HCT116 (cell line): ENCODE data around the gene PPP1R12C. TPM values are rescaled to one million over a fixed set of nuclear protein-coding genes. Genes with fewer than 3 reads are reported as not detected.

ENCODE experiments used
- ATAC-seq: fragments of 200-7000 bp; cut with Tn5 transposase; 2 replicates; pipeline ENCODE4 v1.9.1; 2020; ENCODE audit warnings: mild to moderate bottlenecking, moderate library complexity
- BruUV-seq: library from RNA; stranded (reverse); fragments of 400-500 nt; replicated peaks from 2 replicates; lab custom pipeline; 2021; lab: Mats Ljungman, UMichigan
- CTCF ChIA-PET: fragments of 300-600 bp; sonication (Branson Sonifier 250); formaldehyde crosslinking; loops from one replicate; lab custom pipeline; 2021; ENCODE audit warnings: antibody characterized with exemption; lab: Charles Lee
- POLR2A ChIA-PET: fragments of 300-600, 350-600 bp; sonication (Branson Sonifier 250); formaldehyde crosslinking; loops from one replicate; lab custom pipeline; 2021; ENCODE audit warnings: antibody characterized with exemption; lab: Charles Lee
- RAD21 ChIA-PET, 2 experiments: fragments of 300-600 bp; sonication (Branson Sonifier 250); formaldehyde crosslinking; loops; one replicate each; lab custom pipeline; 2023; ENCODE audit warnings: low total read pairs in 2 of 2; ENCODE audit not compliant: uncharacterized antibody in 2 of 2, unreplicated experiment in 2 of 2, low non-redundant PET in 1 of 2; lab: Charles Lee
- DNase-seq: peaks from one replicate; pipeline ENCODE4 v3.0.0-alpha.2; 2010; ENCODE audit warnings: low read depth, low spot score
- H2AFZ ChIP-seq: fragments of 200-600 bp; shearing (Covaris generic), sonication (generic); 2 replicates; pipeline ENCODE4 v1.6.1; 2017; ENCODE audit warnings: low read depth, mixed run types, mixed read lengths, antibody characterized with exemption, low read length; ENCODE audit not compliant: poor library complexity, severe bottlenecking
- H3K27ac ChIP-seq: 2 replicates; pipeline ENCODE4 v1.5.1; 2012; ENCODE audit warnings: low read depth, low read length
- H3K27me3 ChIP-seq: fragments of 200-600 bp; sonication (generic); 2 replicates; pipeline ENCODE4 v1.6.1; 2016; ENCODE audit warnings: mixed run types, low read length, mixed read lengths; ENCODE audit not compliant: insufficient read depth
- H3K36me3 ChIP-seq, 2 experiments: fragments of 200-500 bp in 1 of 2; fragments of 200-600 bp in 1 of 2; sonication (Bioruptor generic) in 1 of 2; sonication (generic) in 1 of 2; 2 replicates each; pipeline versions ENCODE4 v1.5.1 to v1.6.1; 2014 to 2016; ENCODE audit warnings: low read length in 2 of 2, inconsistent platforms in 1 of 2, mixed read lengths in 1 of 2, mixed run types in 1 of 2; ENCODE audit not compliant: insufficient read depth in 2 of 2, control insufficient read depth in 1 of 2
- H3K4me1 ChIP-seq, 2 experiments: fragments of 200-600 bp in 1 of 2; sonication (generic) in 1 of 2; 2 replicates each; pipeline versions ENCODE4 v1.5.1 to v1.6.1; 2012 to 2017; ENCODE audit warnings: low read length in 2 of 2, inconsistent platforms in 1 of 2, mild to moderate bottlenecking in 1 of 2, mixed read lengths in 1 of 2, mixed run types in 1 of 2, moderate library complexity in 1 of 2; ENCODE audit not compliant: insufficient read depth in 2 of 2, control insufficient read depth in 1 of 2
- H3K4me2 ChIP-seq: fragments of 200-600 bp; sonication (generic); 2 replicates; pipeline ENCODE4 v1.6.1; 2017; ENCODE audit warnings: mixed run types, low read length, mixed read lengths
- H3K4me3 ChIP-seq, 2 experiments: fragments of 200-600 bp in 1 of 2; sonication (generic) in 1 of 2; replicated peaks in 1 of 2; 2 replicates each; pipeline ENCODE4 v1.5.1; 2011 to 2016; ENCODE audit warnings: low read length in 2 of 2, control low read depth in 1 of 2, low read depth in 1 of 2, mild to moderate bottlenecking in 1 of 2, mixed read lengths in 1 of 2, mixed run types in 1 of 2
- H3K79me2 ChIP-seq: fragments of 200-600 bp; sonication (generic); 2 replicates; pipeline ENCODE4 v1.6.1; 2017; ENCODE audit warnings: mild to moderate bottlenecking, mixed run types, low read length, moderate library complexity, mixed read lengths; ENCODE audit not compliant: insufficient read depth
- H3K9ac ChIP-seq: fragments of 200-600 bp; sonication (generic); 2 replicates; pipeline ENCODE4 v1.6.1; 2016; ENCODE audit warnings: low read length, mixed read lengths
- H3K9me2 ChIP-seq: fragments of 200-600 bp; sonication (generic), shearing (Covaris generic); 2 replicates; pipeline ENCODE4 v1.6.1; 2017; ENCODE audit warnings: mixed run types, mild to moderate bottlenecking, moderate library complexity; ENCODE audit not compliant: insufficient read depth
- H3K9me3 ChIP-seq, 2 experiments: fragments of 200-500 bp in 1 of 2; fragments of 200-600 bp in 1 of 2; sonication (Bioruptor generic) in 1 of 2; sonication (generic) in 1 of 2; 2 replicates each; pipeline ENCODE4 v1.6.1; 2014 to 2017; ENCODE audit warnings: low read length in 2 of 2, mixed read lengths in 2 of 2, inconsistent platforms in 1 of 2, low read depth in 1 of 2, mild to moderate bottlenecking in 1 of 2, mixed run types in 1 of 2, moderate library complexity in 1 of 2; ENCODE audit not compliant: control insufficient read depth in 1 of 2, insufficient read depth in 1 of 2
- H4K20me1 ChIP-seq: fragments of 200-600 bp; sonication (generic), shearing (Covaris generic); 2 replicates; pipeline ENCODE4 v1.6.1; 2017; ENCODE audit warnings: mixed run types, mild to moderate bottlenecking, moderate library complexity; ENCODE audit not compliant: insufficient read depth
- EZH2 ChIP-seq: fragments of 200-600 bp; sonication (generic); IDR thresholded peaks from 2 replicates; pipeline ENCODE4 v1.6.1; 2017; ENCODE audit warnings: antibody characterized with exemption, mixed run types
- EZH2phosphoT487 ChIP-seq: fragments of 200-600 bp; IDR thresholded peaks from 2 replicates; pipeline ENCODE4 v1.6.1; 2018; ENCODE audit warnings: antibody characterized with exemption, borderline replicate concordance
- POLR2A ChIP-seq: IDR thresholded peaks from 2 replicates; pipeline ENCODE4 v1.7.0; 2011; ENCODE audit warnings: borderline replicate concordance; ENCODE audit not compliant: insufficient read depth, insufficient read length; ENCODE audit errors: extremely low read depth
- POLR2AphosphoS5 ChIP-seq: IDR thresholded peaks from 2 replicates; pipeline ENCODE4 v1.6.1; 2011; ENCODE audit warnings: mild to moderate bottlenecking, low read depth, low read length, moderate library complexity
- RAD21 ChIP-seq: IDR thresholded peaks from 2 replicates; pipeline ENCODE4 v1.6.1; 2012; ENCODE audit warnings: low read depth, mild to moderate bottlenecking
- SP1 ChIP-seq: IDR thresholded peaks from 2 replicates; pipeline ENCODE4 v1.6.1; 2012; ENCODE audit warnings: low read depth
- TCF7L2 ChIP-seq: IDR thresholded peaks from 2 replicates; pipeline ENCODE4 v1.7.0; 2011; ENCODE audit warnings: borderline replicate concordance, inconsistent platforms; ENCODE audit not compliant: insufficient read depth, insufficient read length; ENCODE audit errors: extremely low read depth
- YY1 ChIP-seq: IDR thresholded peaks from 2 replicates; pipeline ENCODE4 v1.6.1; 2011; ENCODE audit warnings: low read length, low read depth, moderate library complexity, mild to moderate bottlenecking; ENCODE audit not compliant: insufficient replicate concordance; ENCODE audit errors: extremely low read depth
- ZNF274 ChIP-seq: fragments of 200-500 bp; sonication (Bioruptor generic); IDR thresholded peaks from 2 replicates; pipeline ENCODE4 v1.6.1; 2014; ENCODE audit warnings: mild to moderate bottlenecking, low read depth, low read length, inconsistent platforms
- intact Hi-C: fragments of 100-400 bp; cut with micrococcal nuclease; formaldehyde crosslinking; loops from 2 replicates; pipeline ENCODE4 v1.10.0; 2022
- total RNA-seq: library from RNA; stranded (reverse); gene quantifications from one replicate; pipeline ENCODE4 v1.2.1, GENCODE V29; 2021; ENCODE audit not compliant: unreplicated experiment
- TF ChIP-seq, protein P1 (sequence below): IDR thresholded peaks from 2 replicates; pipeline ENCODE4 v1.6.1; 2011; ENCODE audit warnings: mild to moderate bottlenecking, low read length, moderate library complexity; ENCODE audit not compliant: insufficient replicate concordance; ENCODE audit errors: extremely low read depth
- TF ChIP-seq, protein P2 (sequence below): IDR thresholded peaks from 2 replicates; pipeline ENCODE4 v1.6.1; 2012; ENCODE audit warnings: low read depth

PPP1R12C gene
- total RNA-seq, 1 experiment from 2014 or later = 83.2 TPM

DNA sequence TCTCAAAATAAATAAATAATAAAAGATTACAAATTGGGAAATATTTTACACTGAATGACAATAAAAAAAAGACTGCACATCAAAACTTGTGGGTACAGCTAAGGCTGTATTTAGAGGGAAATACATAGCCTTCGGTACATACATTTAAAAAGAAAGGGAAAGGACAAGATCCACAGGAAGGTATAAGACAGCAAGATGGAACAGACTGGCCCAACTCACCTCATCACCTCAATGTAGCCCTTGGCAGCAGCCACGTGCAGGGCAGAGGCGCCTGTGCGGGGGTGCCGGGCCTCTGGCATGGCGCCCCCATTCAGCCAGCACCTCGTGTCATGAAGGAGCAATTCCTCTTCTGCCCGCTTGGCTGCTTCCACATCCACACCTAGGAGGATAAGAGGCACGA, 14.2 kb downstream of the PPP1R12C start:
- no peak overlapping the region for H2AFZ ChIP-seq
- no peaks in the 10 kb centered on the region for H3K27me3 ChIP-seq
- peaks cover 4 to 12% of the 10 kb centered on the region in 2 experiments; a peak in 3 of 4 replicates for H3K36me3 ChIP-seq
- no peaks in the 10 kb centered on the region for H3K9me3 ChIP-seq
- no peak overlapping the region for H3K9ac ChIP-seq
- no TSS peak for BruUV-seq
- ChIA-PET CTCF (no interaction called here), POLR2A (no interaction called here)
- DNase-seq = no peak
- no peaks in the 10 kb centered on the region for H3K4me1 ChIP-seq
- H3K9me2 ChIP-seq = no peaks in the 10 kb centered on the region
- intact Hi-C loops = no loop called here
- TF ChIP-seq, protein P1, sequence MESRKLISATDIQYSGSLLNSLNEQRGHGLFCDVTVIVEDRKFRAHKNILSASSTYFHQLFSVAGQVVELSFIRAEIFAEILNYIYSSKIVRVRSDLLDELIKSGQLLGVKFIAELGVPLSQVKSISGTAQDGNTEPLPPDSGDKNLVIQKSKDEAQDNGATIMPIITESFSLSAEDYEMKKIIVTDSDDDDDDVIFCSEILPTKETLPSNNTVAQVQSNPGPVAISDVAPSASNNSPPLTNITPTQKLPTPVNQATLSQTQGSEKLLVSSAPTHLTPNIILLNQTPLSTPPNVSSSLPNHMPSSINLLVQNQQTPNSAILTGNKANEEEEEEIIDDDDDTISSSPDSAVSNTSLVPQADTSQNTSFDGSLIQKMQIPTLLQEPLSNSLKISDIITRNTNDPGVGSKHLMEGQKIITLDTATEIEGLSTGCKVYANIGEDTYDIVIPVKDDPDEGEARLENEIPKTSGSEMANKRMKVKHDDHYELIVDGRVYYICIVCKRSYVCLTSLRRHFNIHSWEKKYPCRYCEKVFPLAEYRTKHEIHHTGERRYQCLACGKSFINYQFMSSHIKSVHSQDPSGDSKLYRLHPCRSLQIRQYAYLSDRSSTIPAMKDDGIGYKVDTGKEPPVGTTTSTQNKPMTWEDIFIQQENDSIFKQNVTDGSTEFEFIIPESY = no peak
- no peak for TF ChIP-seq RAD21
- TF ChIP-seq SP1 = no peak
- no peak for TF ChIP-seq EZH2phosphoT487
- TF ChIP-seq YY1 = no peak
- TF ChIP-seq POLR2A = no peak
- TF ChIP-seq EZH2 = no peak
- TF ChIP-seq POLR2AphosphoS5 = no peak
- TF ChIP-seq, all 23 proteins: peak for 0
- no peak for ATAC-seq
- RAD21 ChIA-PET = no interaction called here
- Histone ChIP-seq H4K20me1 (peaks cover 3% of the 10 kb centered on the region; the same call in 1 of the 2 replicates), H3K27ac (no peak overlapping the region), H3K4me2 (no peak overlapping the region), H3K79me2 (no peaks in the 10 kb centered on the region), H3K4me3 (no peak overlapping the region)

DNA sequence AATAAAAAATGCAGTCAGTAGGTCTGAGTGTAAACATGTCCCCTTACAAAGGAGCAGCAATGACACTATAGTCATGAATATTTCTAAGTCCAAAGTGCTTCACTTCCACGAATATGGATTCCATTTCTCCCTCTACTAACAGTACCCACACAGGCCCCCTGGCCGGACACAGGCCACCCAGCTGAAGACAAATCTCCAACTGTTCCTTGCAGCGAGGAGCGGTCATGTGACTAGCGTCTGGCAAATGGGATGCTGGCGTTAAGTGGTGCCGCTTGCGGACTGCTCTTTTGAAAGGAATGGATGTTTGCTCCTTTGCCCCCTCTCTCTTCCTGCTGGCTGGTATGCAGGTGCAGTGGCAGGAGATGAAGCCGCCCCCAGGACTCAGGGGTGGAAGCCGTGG, 16.2 kb downstream of the PPP1R12C start:
- no peak for DNase-seq
- no peak overlapping the region for H3K4me3 ChIP-seq
- intact Hi-C loops = no loop called here
- ChIA-PET CTCF (no interaction called here), RAD21 (no interaction called here), POLR2A (no interaction called here)
- H3K79me2 ChIP-seq = no peaks in the 10 kb centered on the region
- no peak overlapping the region for H3K9ac ChIP-seq
- no peaks in the 10 kb centered on the region for H3K4me1 ChIP-seq
- no peak for ATAC-seq
- H3K4me2 ChIP-seq = no peak overlapping the region
- no peak overlapping the region for H2AFZ ChIP-seq
- no peak overlapping the region for H3K27ac ChIP-seq
- no peaks in the 10 kb centered on the region for H3K9me2 ChIP-seq
- no peaks in the 10 kb centered on the region for H3K27me3 ChIP-seq
- peaks cover 3% of the 10 kb centered on the region; the same call in 1 of the 2 replicates for H4K20me1 ChIP-seq
- peaks cover 4 to 12% of the 10 kb centered on the region in 2 experiments; a peak in 3 of 4 replicates for H3K36me3 ChIP-seq
- no TSS peak for BruUV-seq
- no peaks in the 10 kb centered on the region for H3K9me3 ChIP-seq
- TF ChIP-seq, protein P2, sequence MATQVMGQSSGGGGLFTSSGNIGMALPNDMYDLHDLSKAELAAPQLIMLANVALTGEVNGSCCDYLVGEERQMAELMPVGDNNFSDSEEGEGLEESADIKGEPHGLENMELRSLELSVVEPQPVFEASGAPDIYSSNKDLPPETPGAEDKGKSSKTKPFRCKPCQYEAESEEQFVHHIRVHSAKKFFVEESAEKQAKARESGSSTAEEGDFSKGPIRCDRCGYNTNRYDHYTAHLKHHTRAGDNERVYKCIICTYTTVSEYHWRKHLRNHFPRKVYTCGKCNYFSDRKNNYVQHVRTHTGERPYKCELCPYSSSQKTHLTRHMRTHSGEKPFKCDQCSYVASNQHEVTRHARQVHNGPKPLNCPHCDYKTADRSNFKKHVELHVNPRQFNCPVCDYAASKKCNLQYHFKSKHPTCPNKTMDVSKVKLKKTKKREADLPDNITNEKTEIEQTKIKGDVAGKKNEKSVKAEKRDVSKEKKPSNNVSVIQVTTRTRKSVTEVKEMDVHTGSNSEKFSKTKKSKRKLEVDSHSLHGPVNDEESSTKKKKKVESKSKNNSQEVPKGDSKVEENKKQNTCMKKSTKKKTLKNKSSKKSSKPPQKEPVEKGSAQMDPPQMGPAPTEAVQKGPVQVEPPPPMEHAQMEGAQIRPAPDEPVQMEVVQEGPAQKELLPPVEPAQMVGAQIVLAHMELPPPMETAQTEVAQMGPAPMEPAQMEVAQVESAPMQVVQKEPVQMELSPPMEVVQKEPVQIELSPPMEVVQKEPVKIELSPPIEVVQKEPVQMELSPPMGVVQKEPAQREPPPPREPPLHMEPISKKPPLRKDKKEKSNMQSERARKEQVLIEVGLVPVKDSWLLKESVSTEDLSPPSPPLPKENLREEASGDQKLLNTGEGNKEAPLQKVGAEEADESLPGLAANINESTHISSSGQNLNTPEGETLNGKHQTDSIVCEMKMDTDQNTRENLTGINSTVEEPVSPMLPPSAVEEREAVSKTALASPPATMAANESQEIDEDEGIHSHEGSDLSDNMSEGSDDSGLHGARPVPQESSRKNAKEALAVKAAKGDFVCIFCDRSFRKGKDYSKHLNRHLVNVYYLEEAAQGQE = no peak
- no peak for TF ChIP-seq YY1
- TF ChIP-seq TCF7L2 = no peak
- TF ChIP-seq ZNF274 = no peak
- TF ChIP-seq, all 23 proteins: peak for 0
